Umbilical cord (tissue), 2 donors: Measurements from ENCODE around the gene LENEP. TPM values are rescaled to one million over a fixed set of nuclear protein-coding genes. Genes with fewer than 3 reads are reported as not detected.

Experiments used
- DNase-seq: peaks from one replicate; pipeline ENCODE4 v3.0.0-alpha.2; 2015; ENCODE audit warnings: low spot score
- total RNA-seq: library from RNA; depleted of rRNA; stranded (reverse); fragments of >200 nt; gene quantifications from one replicate; pipeline ENCODE4 v1.2.3, GENCODE V29; 2014; ENCODE audit warnings: low replicate concordance; ENCODE audit not compliant: insufficient read depth

LENEP gene
- total RNA-seq, 1 donor from 2014 or later, result not detected

DNA sequence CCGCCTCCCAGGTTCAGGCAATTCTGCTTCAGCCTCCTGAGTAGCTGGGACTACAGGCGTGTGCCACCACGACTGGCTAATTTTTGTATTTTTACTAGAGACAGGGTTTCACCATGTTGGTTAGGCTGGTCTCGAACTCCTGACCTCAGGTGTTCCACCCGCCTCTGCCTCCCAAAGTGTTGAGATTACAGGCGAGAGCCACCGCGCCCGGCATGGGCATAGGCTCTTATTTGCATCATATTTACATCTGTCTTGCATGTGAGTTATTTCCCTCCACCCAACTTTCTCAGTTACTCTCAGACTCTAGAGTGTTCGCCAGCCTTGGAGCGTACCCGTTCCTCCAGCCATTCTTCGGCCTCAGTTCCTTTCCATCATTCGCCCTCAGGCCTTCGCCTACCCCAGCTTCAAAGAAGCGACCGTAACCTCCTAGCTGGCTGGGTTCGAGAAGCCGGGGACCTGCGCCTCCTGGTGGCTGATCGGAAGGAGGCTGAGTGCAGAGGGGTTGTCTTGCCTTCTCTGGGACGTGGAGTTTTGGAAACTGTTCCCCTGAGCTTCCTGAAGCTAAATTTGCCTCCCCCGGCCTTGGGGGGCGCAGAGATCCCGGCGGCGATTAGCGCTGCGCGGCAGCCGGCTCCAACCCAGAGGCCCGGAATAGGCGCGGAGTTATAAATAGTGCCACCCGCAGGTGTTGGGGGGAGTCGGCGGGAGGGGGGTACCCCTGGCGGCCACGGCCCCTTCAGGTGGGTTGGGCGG lies 5.6 kb downstream of the LENEP start:
- DNase-seq, result peak; percentile 84

DNA sequence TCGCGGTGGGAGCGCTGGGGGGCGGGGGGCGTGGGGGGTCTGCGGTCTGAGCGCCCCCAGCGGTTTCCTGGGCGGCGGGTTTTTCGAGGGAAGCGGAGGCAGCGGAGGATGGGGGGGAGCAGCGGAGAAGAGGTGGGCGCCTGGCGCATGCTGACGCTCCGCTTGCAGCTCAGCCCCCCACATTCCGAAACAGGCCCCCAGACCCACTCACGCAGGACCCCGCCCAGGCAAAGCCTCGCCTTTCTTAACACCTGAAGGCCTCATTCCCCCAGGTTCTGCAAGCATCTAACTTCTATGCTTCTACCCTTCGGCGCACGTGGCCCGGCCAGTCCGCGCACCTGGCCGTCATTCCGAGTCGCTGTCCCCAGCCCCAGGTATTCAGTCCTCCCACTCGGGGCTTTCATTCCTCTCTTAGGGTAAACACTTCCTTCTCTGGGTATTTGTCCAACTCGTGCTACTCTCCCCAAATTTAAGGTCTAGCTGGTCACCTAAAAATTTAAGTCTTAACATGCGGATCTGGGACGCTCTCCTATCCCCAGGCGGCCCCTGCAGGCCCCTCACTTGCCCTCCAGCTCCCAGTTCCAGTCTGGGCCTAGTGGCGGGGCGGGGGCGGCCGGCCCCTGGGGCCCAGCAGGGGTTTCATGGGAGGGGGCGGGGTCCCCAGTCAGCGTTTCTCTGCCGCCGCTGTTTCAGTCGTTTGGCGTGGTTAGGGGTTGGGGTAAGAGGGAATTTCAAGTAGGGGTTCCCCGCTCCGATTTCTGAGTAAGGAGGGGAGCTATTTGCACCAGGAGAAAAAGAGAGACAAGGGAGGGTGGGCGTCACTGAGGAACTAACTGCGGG lies 6.4 kb downstream of the LENEP start:
- DNase-seq, result peak; percentile 71

DNA sequence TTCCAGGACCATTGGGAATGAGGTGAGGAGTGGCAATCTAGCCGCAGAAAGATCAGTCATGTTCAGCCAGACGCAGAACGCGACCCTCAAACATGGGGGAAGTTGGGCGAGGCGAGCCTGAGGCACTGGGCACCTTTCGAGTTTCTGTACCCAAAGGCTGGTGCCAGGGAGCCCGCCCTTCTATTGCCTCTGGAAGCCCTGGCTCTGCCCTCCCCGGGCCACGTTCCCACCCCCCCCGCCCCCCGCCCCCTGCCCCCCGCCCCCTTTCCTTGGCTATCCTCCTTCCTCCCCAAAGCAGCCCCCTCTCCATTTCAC lies 7.0 kb downstream of the LENEP start:
- no peak for DNase-seq

DNA sequence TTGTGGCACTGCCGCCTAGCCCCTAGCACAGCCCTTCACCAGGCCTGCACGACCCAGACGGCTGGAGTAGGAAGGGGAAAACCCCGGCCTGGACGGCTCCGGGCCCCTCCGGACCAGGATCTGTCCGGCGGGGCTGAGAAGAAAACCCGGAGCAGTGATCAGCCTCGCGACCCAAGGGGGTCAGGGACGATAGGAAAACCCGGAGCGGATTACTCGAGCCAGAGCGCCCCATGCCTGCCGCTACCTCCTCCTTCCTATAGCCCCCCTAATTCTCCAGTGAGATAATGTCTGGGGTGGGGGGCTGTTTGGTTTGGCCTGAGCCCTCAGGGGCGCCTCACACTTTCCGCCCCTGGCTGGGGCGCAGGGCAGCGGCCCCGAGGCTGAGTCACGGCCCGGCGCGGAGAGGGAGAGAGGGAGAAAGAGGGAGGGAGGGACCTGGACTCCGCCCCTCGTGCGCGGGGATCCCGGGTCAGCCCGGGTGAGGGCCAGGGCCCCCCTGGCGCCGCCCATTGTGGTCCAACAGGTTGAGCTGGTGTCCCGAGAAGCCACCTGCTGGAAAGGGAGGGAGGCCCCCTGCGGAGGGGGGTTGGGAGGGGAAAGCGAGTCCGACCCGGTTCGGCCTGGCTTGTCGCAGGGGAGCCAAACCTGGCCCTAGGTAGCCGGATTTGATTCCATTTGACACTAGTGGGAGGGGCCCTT lies 7.5 kb downstream of the LENEP start:
- DNase-seq, result peak; percentile 96

DNA sequence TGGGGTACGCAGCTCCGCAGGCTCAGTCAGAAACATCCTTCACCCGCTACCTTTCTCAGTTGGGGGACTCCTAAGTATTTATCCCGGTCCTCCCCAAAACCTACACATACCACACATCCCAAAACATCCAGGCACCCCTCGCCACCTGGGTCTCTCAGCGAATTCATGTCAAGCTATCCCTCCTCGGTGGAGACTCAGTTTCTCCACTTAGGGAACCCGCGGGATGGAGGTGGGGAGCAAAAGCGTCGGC lies 8.0 kb downstream of the LENEP start:
- no peak for DNase-seq

DNA sequence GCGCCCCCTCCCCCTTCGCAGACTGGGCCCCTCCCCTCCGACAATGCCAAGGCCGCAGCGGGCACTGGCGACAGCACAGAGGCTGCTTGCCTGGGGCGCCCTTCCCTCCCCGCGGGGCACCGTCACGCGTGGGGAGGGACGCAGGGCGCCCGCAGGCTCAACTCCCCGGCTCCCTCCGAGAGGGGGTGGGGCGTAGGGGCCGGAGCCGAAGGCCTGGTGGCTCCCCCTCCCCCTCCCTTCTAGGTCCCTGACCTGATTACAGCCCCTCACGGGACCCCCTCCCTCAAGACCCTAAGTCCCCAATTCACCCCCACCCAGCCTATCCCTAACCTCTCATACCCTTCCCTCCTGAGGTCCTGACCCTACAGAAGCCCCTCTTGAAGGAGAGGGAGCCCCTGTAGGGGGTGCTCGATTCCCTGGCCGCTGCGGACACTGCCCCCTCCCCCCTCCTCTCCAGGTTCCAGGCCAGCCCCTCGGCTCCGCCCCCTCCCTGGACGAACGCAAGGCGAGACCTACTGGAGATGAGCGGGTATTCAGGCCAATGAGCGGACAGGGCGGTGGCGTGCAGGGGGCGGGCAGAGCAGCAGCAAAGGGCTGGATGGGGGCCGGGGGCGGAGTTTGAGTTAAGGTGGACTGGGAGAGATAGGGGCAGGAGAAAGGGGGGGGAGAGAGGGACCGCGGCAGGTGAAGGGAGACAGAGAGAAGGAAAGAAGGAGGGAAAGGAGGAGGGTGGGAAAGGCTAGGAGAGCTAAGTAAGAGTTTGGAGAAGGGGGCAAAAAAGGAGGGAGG lies 8.5 kb downstream of the LENEP start:
- peak; percentile 100 for DNase-seq

DNA sequence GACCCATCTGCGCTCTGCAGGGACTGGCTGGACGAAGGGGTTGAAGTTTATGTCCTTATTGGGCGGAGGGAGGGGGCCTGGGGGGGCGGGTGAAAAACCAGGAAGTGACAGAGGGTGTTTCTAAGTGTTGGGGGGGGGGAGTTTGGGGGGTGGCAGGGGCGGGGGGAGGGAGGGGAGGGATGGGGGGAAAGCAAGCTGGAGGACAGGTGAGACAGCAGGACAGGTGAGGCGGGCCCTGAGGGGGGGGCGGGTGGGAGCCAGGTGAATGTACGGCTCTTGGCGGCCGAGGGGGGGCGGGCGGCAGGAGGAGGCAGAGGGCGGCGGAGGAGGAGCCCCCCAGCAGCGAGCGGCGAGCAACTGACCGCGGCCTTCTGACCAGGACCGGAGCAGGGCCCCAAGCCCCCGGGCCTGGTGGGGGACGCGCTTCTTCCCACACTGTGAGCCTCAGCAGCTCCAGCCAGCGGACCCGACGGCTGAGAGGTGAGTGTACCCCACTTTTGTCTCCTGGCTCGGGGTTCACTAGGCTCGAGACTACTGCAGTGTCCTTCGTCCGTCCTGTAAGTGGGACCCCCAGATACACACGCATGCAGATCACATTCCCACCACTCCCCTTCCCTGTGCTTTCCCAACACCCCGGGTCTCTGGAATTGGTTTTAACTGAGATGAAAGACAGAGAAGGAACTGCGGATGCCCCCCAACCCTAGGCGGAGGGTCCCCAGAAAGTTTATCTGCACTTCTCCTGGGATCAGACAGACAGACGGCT lies 9.3 kb downstream of the LENEP start, which contains the start of gene ZBTB7B:
Gene ZBTB7B (plus strand): TSS at position 339 of the 763 bp plus-strand sequence. CDS start 11,859 bp downstream, outside the sequence.
- DNase-seq, result peak; percentile 41

DNA sequence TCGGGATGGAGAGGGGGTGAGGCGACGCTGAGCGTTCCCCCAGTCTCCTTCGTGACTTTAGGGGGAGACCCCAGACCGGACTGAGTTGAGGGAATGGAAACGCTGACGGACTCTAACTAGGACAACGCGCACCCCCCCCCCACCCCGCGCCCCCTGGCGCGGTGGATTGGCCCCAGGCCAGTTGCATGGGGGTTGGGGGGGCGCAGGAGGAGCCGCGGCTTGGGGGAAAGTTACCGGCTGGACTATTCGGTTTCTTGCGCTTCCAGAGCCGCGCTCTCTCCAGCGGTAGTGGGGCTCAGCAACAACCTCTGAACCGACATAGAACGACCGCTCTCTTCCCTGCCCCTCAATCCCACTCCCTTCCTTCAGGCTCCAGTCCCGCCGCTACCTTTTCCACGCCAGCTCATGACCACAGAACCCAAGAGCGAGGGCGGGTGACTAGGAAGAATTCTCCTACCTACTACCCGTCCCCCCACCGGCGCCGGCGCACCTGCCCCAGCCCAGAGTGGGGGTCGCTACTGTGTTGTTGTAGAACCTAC lies 9.9 kb downstream of the LENEP start:
- DNase-seq, result peak; percentile 39

DNA sequence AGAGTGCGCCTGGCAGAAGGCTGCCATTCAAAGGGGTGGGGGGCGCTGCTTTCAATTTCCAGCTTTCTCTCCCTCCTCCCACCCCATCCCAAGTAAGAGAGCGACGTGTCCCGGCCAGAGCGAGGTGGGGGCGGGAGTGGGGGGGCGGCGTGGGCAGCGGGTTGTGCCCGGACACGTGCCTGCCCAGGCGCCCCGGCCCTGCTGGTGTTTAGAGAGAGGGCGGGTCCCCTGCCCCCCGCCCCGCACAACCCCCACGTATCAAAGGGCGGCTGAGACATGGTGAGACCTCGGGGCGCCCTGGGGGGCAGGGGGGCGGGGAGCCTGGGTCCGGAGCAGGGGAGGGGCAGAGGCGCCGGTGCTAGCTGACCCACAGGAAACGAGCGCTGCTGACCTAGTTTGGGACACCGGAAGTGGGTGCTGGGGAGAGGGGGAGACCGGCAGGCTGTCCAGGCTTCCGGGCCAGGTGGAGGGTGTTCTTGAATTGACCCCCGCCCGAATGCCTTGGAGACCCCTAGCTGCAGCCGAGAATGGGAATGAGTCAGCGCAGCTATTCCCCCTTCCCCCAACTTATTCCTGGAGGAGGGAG lies 10.5 kb downstream of the LENEP start:
- DNase-seq, result peak; percentile 48

DNA sequence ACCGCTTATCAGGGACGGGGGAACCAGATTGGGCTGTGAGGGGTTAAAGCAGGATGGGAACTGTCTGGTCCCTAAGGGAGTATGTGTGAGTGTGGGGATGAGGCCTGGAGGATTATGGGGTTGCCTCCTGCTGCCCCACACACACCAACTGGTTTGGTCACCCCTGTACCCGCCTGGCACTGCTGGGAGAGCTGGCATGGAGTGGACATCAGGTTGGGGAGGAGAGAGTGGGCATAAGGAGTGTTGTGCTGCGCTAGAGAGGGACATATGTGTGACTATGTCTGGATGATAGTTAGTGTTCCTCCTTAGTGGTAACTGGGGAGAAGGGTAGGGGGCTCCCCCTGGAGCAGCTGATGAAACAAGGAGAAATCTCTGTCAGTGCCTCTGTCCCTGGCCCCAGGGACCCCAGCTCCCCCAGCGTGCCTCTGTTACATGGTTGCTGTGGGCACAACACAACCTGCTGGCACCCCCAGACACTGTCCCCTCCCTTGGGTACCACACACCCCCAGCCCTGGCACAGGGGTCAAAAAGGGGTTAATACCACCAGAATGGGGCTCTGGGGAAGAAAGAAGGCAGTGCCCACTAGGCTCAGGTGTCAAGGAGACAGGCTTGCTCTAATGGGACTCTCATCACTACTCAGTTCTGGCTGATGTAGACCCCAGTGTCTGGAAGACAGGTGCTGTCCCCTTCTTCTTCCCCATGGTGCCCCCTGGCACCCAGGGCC lies 11.1 kb downstream of the LENEP start:
- no peak for DNase-seq

DNA sequence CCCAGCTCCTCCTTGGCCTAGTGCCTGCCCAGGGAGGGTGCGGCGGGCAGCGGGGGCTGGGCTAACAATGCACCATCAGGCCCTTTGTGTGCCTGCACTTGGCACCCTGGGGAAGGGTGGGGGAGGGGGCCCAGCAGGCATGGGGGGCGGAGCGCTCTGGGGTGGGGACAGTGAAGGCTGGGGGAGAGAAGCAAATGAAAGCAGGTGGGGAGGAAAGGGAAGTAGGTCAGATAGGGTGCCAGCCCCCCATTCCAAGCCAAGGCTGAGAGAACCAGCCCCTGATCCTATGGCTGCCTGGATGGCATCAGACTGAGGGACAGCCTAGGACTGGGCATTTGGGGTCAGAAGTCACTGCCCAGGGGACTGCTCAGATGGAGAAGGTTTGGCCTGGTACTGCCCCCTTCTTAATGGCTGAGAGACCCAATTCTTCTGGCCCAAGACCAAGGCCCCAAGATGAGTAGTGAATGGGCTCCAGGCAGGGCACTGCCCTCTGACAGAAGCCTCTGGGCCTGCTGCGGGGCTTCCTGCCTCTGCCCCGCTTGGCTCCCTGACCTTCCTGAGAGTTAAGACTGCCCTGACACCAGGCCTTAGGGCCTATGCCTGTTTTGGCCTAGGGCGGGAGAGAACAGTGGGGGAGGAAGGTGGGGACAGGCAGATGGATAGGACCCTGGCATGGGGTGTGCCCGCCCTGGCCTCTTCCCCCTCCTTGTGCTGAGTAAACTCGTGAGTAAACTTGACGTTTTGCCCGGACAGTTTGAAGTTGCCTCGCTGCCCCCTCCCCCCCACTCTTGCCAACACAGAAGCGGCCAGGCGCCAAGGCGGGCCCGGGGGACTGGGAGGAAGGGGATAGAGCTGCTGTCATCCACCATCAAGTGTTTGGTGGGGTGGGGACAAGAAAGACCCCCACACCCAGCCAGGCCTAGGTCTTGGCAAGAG lies 12.0 kb downstream of the LENEP start:
- DNase-seq, result no peak

DNA sequence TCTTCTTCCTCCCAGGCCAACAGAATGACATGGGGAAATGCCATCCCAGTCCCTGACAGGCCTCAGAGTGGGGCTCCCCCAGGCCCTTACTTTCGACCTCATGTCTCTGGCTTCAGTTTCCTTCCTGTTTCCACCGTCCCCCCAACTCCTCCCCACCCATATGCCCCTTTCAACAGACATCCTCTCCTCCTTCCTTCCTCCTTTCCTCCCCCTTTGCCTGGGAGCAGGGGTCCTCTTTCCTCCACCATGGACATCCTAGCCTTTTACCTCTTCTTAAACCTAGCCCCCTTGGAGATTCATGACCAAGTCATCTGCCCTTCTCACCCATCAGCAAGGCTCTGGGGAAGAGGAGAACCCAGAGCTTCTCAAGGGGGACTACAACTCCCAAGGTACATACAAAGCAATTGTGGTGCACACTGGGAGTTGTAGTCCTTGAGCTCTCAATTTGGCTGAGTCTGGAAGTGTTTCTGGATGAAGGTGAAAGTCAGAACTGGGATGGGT lies 13.3 kb downstream of the LENEP start:
- DNase-seq, result peak; percentile 37

DNA sequence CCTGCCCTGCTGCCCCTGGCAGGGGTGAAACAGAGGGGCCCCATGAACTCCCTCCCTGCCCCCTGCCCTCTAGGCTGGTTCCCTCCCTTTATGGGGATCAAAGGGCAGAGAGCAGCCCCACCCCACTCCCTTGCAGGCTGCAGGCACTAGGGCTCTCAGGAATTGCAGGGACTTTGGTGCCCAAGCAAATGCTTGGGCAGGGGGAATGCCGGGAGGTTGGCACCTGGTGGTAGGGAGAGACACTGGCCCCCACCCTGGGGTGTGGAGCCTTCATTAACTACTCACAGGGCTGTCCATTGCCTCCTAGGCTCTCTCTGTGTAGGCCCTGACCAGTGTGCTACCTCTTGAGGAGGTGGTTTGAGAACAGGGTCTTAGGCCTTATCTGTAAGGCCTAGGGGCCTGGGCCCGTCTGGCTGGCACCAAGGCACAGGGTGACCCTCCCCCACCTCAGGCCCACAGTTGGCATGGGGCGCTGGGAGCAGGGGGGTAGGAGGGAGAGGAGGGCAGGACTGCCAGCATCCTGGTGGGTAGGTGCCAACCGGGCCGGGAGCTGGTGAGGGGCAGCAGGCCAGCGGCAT lies 14.0 kb downstream of the LENEP start:
- no peak for DNase-seq

DNA sequence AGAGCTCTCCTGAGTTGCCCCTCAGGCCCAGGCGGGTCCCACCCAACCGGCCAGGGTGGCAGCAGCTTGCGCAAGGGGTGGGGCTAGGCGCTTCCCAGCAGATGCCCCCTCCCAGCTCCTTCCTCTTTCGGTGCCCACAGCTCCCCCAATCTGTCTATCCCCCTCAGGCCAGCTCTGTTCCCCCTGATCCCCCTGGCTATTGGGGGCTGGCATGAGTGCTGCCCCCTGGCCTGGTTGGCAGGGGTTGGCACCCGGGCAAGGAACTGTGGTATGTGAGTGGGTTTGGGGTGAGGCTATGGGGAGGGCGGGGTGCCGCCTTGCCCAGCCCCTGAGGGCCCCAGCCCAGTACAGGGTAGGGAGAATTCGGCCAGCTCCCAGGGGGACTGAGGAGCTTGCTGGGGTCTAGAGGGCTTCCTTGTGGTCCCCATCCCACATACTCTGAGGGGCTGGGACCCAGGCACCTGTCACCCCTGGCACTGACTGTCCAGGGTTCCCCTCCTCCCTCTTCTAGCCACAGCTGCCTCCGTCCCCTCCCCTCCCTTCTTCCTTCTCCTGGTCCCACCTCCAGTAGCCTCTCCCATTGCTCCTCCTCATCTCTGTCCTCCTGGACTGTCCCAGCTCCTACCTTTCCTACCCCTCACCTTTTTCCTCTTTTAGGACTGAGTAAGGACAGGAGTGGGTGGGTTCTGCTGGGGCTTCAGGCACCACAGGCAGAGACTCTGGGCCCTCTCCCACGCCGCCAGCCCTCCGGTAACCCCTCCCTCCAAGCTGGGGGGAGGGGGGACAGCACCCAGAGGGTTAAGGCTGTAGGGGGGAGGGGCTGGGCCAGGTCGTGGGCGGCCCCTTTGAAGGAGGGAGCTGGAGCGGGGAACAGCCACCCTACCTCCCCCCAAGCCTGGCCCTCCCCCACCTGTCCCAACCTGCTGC lies 14.9 kb downstream of the LENEP start:
- DNase-seq, result no peak

DNA sequence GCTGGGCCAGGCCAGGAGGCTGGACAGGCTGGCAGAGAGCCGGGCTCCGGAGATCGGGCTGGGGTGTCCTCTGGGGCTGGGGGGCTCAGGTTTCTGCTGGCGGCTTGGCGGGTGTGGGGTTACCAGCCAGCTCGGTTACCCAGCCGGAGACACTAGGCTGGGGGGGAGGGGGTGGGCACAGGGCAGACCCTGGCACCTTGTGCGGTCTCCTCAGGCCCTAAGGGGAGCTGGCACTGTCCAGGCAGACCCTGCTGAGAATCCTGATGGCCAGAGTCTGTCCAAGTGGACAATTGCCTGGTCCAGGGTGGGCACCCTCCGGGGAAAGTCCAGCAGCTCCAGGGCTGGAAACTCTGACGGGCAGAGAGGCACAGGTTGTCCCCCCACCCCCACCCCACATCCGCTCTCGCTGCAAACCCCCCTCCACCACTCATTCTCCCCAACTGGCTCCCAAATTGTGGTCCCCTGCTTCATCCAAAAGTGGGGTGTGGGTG lies 15.9 kb downstream of the LENEP start:
- DNase-seq, result no peak

DNA sequence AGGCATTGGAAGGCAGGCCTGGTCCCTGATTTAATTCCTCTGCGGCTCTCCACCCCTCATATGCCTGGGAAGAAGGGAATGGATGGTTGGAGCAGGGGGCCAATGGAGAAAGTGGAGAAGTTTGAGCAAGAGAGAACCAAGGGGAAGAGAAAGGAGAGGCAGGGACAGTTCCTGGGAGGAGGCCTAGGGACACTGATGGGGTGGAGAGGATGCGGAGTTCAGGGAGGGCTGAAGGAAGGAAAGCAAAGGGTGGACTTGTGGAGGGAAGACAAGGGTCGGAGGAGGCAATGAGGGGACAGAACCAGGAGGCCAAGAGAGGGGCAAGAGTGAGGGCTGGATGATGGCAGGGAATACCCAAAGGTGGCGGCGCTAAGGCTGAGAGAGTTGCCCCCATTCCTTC lies 16.4 kb downstream of the LENEP start:
- no peak for DNase-seq
